ENCODE data around the gene KLK5. TPM values are rescaled to one million over a fixed set of nuclear protein-coding genes. Genes with fewer than 3 reads are reported as not detected.

KLK5 gene
- total RNA-seq, 2 experiments from 2014 or later: not detected

DNA sequence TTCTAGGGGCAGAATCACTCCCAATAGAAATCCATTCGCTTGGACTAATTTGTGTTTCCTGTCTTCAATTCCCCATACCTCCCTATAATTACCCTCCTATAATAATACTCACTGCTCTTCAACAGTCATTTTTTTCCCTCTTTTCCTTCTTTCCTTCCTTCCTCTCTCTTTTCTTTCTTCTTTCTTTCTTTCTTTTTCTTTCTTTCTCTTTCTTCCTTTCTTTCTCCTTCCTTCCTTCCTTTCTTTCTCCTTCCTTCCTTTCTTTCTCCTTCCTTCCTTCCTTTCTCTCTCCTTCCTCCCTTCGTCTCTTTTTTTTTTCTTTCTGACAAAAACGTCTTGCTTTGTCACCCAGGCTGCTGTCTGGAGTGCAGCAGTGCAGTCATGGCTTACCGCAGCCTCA lies 8.0 kb downstream of the KLK5 start:
- Mint-ChIP-seq H3K27ac (no peak overlapping the region), H3K36me3 (ENCODE audit: low read depth) (no peaks in the 10 kb centered on the region), H3K4me1 (ENCODE audit: low read depth) (no peaks in the 10 kb centered on the region), H3K4me3 (no peak overlapping the region), H3K9me3 (peaks cover 6% of the 10 kb centered on the region), H3K27me3 (peaks cover 38% of the 10 kb centered on the region)
- TF ChIP-seq, protein P1, sequence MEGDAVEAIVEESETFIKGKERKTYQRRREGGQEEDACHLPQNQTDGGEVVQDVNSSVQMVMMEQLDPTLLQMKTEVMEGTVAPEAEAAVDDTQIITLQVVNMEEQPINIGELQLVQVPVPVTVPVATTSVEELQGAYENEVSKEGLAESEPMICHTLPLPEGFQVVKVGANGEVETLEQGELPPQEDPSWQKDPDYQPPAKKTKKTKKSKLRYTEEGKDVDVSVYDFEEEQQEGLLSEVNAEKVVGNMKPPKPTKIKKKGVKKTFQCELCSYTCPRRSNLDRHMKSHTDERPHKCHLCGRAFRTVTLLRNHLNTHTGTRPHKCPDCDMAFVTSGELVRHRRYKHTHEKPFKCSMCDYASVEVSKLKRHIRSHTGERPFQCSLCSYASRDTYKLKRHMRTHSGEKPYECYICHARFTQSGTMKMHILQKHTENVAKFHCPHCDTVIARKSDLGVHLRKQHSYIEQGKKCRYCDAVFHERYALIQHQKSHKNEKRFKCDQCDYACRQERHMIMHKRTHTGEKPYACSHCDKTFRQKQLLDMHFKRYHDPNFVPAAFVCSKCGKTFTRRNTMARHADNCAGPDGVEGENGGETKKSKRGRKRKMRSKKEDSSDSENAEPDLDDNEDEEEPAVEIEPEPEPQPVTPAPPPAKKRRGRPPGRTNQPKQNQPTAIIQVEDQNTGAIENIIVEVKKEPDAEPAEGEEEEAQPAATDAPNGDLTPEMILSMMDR (IDR thresholded peaks at IDR 0.05): no peak
- intact Hi-C loops (cut with DNase I, micrococcal nuclease): no loop called here
- POLR2A ChIA-PET: no interaction called here
- DNase-seq: no peak
- H3K27ac ChIP-seq (ENCODE audit: low read depth in 1 of 2, low read length in 2 of 2): no peak overlapping the region
- peaks cover 0 to 4% of the 10 kb centered on the region in 2 experiments for H3K27me3 ChIP-seq (ENCODE audit: control insufficient read depth in 1 of 2, insufficient read depth in 2 of 2, low read length in 2 of 2)
- H3K4me1 ChIP-seq (ENCODE audit: insufficient read depth, low read length): no peaks in the 10 kb centered on the region
- no peaks in the 10 kb centered on the region for H3K36me3 ChIP-seq (ENCODE audit: insufficient read depth, low read length)
- no peak for ATAC-seq (ENCODE audit: poor library complexity)
- H3K9me3 ChIP-seq (ENCODE audit: control insufficient read depth in 1 of 2, insufficient read depth in 1 of 2, low read length in 2 of 2): peaks cover 0 to 10% of the 10 kb centered on the region in 2 experiments
- CTCF ChIA-PET: no interaction called here
- H3K4me3 ChIP-seq (ENCODE audit: low read length): no peak overlapping the region

DNA sequence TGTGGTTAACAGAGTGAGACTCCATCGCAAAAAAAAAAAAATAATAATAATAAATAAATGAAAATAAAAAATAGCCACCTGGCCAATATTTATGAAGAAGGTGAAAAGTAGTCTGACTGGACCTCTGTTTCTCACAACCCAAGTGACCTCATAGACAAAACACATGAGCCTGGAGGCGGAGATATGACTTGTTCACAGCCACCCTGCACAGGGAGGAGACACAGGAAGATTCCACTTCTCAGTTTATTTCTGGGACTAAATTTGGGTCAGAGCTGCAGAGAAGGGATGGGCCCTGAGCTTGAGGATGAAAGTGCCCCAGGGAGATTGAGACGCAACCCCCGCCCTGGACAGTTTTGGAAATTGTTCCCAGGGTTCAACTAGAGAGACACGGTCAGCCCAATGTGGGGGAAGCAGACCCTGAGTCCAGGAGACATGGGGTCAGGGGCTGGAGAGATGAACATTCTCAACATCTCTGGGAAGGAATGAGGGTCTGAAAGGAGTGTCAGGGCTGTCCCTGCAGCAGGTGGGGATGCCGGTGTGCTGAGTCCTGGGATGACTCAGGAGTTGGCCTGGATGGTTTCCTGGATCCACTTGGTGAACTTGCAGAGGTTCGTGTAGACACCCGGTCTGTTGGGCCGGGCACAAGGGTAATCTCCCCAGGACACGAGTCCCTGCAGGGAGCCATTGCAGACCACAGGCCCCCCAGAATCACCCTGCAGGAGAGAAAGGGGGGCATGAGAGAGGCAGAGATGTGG lies 9.6 kb downstream of the KLK5 start:
- Mint-ChIP-seq H3K4me1 (ENCODE audit: low read depth) (no peaks in the 10 kb centered on the region), H3K9me3 (peaks cover 6% of the 10 kb centered on the region), H3K27me3 (peaks cover 42% of the 10 kb centered on the region), H3K27ac (no peak overlapping the region), H3K36me3 (ENCODE audit: low read depth) (no peaks in the 10 kb centered on the region), H3K4me3 (no peak overlapping the region)
- Histone ChIP-seq H3K4me3 (ENCODE audit: low read length) (no peak overlapping the region), H3K27ac (ENCODE audit: low read depth in 1 of 2, low read length in 2 of 2) (no peak overlapping the region), H3K27me3 (ENCODE audit: control insufficient read depth in 1 of 2, insufficient read depth in 2 of 2, low read length in 2 of 2) (peaks cover 0 to 2% of the 10 kb centered on the region in 2 experiments), H3K9me3 (ENCODE audit: control insufficient read depth in 1 of 2, insufficient read depth in 1 of 2, low read length in 2 of 2) (peaks cover 0 to 8% of the 10 kb centered on the region in 2 experiments), H3K36me3 (ENCODE audit: insufficient read depth, low read length) (no peaks in the 10 kb centered on the region), H3K4me1 (ENCODE audit: insufficient read depth, low read length) (no peaks in the 10 kb centered on the region)
- POLR2A ChIA-PET: no interaction called here
- DNase-seq (no peak), ATAC-seq (ENCODE audit: poor library complexity) (no peak)
- TF ChIP-seq, protein P1 (IDR thresholded peaks at IDR 0.05): no peak
- CTCF ChIA-PET: interaction anchor here (0.8 kb wide), 1 partner anchor 21 kb away, joined by 3 read pairs; no protein-coding TSS in a partner anchor
- intact Hi-C loops (cut with DNase I, micrococcal nuclease): no loop called here

DNA sequence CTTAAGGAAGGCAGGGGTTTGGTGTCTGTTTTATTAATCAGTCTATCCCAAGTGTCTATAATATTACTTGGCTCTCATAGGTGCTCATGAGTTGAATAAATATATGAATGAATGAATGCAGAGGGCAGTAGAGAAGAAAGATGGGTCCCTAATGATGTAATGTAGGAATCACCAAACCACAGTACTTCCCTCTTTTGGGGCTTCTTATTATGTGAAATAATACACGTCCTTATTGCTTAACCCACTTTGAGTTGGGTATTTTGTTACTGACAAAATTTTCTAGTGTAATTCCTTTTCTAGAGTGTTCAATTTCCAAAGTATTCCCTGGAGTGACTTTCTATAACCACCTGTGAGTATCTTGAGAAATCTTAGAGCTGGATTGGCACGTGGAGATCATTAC lies 13.2 kb downstream of the KLK5 start:
- Histone ChIP-seq H3K4me3 (ENCODE audit: low read length) (no peak overlapping the region), H3K36me3 (ENCODE audit: insufficient read depth, low read length) (no peaks in the 10 kb centered on the region), H3K4me1 (ENCODE audit: insufficient read depth, low read length) (no peaks in the 10 kb centered on the region), H3K27ac (ENCODE audit: low read depth in 1 of 2, low read length in 2 of 2) (no peak overlapping the region), H3K27me3 (ENCODE audit: control insufficient read depth in 1 of 2, insufficient read depth in 2 of 2, low read length in 2 of 2) (no peaks in the 10 kb centered on the region), H3K9me3 (ENCODE audit: control insufficient read depth in 1 of 2, insufficient read depth in 1 of 2, low read length in 2 of 2) (peaks cover 0 to 8% of the 10 kb centered on the region in 2 experiments)
- Mint-ChIP-seq H3K4me1 (ENCODE audit: low read depth) (no peaks in the 10 kb centered on the region), H3K4me3 (no peak overlapping the region), H3K36me3 (ENCODE audit: low read depth) (no peaks in the 10 kb centered on the region), H3K27me3 (peaks cover 44% of the 10 kb centered on the region), H3K9me3 (peaks cover 6% of the 10 kb centered on the region), H3K27ac (no peak overlapping the region)
- intact Hi-C loops (cut with DNase I, micrococcal nuclease): loop anchor here in 1 of 2 experiments (10.0 kb wide), 1 partner anchor 315 kb away; the partner anchor contains the start of gene SIGLECL1
- ATAC-seq (ENCODE audit: poor library complexity) (no peak), DNase-seq (no peak)
- CTCF ChIA-PET: no interaction called here
- POLR2A ChIA-PET: no interaction called here
- TF ChIP-seq, protein P1 (IDR thresholded peaks at IDR 0.05): no peak

Data from CD4-positive, alpha-beta T cell (primary cell).